Frontal cortex (tissue), 4 donors: Measurements from ENCODE around the gene ADAMTS19. TPM values are rescaled to one million over a fixed set of nuclear protein-coding genes. Genes with fewer than 3 reads are reported as not detected.

Experiments
- DNase-seq, 2 donors: peaks; one replicate each; pipeline ENCODE4 v3.0.0; 2012; ENCODE audit warnings: low spot score in 2 of 2
- FAIRE-seq: peaks from 2 replicates; lab custom pipeline; 2012; peaks lifted over from hg19 to GRCh38; lab: Jason Lieb, UNC
- total RNA-seq: library from RNA; depleted of rRNA; stranded (reverse); fragments of >200 nt; gene quantifications from one replicate; pipeline ENCODE4 v1.2.3, GENCODE V29; 2014
- donor health status: control.
- donor health status: control.
- donor health status: control.

The ADAMTS19 gene
- total RNA-seq, 1 donor from 2014 or later, result 6.5 TPM

GRCh38 chr5:129658801-129659200 is 198.7 kb downstream of the ADAMTS19 start:
- DNase-seq (no peak), FAIRE-seq (no peak)

DNA sequence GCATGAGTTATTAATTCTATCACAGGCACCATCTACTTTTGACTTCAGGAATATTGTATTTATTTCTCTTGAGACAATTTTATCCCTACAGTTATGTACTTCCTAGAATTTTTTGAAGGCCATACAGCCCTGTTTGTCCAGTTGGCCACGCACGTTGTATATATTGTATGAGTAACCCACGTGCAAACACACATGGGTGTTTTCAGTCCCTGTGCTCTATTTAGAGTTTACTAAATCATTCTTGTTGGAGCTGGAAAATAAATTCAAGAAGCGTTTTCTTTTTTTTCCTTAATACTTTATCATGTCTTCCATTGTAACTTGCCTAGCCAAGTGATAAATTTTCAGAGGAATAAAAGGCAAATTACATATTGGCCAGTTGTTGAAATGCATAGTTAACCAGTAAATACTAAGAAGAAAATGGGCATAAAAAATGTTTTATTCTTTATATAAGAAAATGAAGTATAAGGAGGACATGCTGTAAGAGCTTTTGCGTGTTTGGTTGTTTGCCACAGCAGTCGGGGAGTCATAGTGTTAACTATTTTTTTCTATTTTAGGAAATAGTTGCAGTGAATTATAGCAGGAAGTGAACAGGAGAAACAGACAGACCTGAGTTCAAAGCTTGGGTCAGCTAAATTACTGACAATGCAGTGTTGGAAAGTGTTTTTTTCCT is 201.4 kb downstream of the ADAMTS19 start:
- no peak for DNase-seq
- FAIRE-seq, result no peak

- FAIRE-seq (no peak), DNase-seq (no peak)
These were observed 204.3 kb downstream of the ADAMTS19 start for GRCh38 chr5:129664336-129664937.

DNA sequence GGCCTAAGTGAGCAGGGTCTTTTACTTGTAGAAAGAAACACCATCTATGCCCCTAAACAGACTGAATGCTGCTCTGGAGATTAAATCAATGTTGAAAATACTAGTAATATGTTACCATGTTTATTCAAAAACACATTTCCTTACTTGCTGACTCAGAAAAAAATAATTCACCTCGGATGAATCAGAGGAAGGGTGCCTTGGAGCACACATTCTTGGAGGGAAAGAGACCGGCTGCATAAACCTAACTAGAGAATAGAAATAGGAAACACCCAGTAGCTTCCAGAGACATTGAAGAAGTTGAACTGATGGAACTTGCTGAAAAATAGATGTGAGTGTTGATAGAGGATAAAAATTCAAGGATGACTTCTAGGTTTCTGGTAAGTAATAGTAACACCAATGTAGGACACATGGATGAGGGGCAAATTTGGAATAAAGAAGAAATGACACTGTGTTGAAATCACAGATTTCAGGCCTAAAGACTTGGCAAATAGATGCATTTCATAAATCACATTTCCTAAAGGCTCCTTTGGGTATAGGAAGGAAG is 210.9 kb downstream of the ADAMTS19 start:
- DNase-seq (no peak), FAIRE-seq (no peak)

- DNase-seq (no peak), FAIRE-seq (no peak)
These were observed 211.9 kb downstream of the ADAMTS19 start for GRCh38 chr5:129672006-129672405.

DNA sequence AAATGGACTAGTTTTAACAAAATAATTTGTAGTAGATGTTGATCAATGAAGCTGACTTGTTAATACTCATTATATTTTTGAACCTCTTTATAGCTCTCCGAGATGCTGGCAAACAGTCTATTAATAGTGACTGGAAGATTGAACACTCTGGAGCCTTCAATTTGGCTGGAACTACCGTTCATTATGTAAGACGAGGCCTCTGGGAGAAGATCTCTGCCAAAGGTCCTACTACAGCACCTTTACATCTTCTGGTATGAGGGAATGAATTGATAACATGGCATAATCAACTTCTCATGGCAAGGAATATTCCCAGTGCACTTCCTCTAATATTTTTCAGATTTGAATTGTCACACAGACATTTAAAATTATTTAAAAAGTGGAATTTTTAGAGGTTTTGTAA is 219.6 kb downstream of the ADAMTS19 start:
- no peak for FAIRE-seq
- DNase-seq, result no peak

GRCh38 chr5:129687941-129688340 is 227.8 kb downstream of the ADAMTS19 start:
- no peak for FAIRE-seq
- DNase-seq, result no peak

DNA sequence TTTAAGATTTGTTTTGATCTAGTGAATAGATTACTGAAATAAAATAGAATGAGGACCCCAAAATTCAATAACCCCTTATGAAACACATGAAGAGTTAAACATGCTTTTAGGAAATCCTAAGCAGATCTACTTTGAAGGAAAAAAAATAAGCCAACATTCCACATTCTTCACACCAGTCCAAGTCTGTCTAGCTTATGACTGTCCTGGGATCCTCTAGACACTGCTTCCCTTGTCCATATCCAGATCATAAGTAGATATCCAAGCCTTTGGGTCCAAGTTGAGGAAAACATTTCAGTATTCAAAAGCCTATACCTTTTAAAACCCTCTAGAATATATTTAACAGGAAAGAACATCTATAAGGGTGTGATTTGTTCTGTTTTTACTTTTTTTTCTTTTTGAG is 228.9 kb downstream of the ADAMTS19 start:
- FAIRE-seq, result no peak

GRCh38 chr5:129691220-129691619 is 231.1 kb downstream of the ADAMTS19 start:
- FAIRE-seq, result no peak
- no peak for DNase-seq

More for the DNA sequence above, 228.9 kb downstream of the ADAMTS19 start:
- DNase-seq, result no peak

DNA sequence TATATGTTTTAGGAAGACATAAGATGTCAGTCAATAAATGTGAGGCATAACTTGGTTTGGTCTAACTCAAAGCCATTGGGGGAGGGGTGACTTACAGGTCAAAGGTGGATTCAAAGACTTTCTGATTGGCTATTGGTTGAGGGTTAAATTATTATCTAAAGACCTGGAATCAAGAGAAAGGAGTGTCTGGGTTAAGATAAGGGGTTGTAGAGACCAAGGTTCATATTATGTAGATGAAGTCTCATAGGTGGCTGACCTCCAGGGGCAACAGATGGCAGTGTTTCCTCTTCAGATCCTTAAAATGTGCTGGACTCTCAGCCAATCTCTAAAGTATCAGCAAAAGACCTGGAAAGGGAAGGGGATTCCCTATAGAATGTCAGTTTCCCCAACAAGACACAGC is 236.5 kb downstream of the ADAMTS19 start:
- FAIRE-seq (no peak), DNase-seq (no peak)

DNA sequence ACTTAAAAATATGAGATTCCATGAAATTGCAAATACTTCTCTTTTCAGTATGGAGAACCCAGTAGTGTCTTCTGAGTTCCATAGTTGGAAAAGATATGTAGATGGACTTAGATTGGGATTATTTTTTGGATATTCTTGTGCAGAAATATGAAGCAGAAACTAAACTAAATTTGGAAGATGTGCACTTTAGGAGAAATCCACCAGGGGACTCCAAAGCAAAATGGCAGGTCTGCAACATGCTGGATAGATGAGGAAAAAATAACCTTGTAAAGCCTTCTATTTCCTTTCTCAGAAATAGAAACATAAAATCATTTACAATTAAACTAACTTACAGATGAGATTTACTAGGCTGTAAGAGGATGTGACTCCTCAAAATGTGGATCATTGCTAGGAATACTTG is 238.6 kb downstream of the ADAMTS19 start:
- FAIRE-seq, result no peak
- no peak for DNase-seq

DNA sequence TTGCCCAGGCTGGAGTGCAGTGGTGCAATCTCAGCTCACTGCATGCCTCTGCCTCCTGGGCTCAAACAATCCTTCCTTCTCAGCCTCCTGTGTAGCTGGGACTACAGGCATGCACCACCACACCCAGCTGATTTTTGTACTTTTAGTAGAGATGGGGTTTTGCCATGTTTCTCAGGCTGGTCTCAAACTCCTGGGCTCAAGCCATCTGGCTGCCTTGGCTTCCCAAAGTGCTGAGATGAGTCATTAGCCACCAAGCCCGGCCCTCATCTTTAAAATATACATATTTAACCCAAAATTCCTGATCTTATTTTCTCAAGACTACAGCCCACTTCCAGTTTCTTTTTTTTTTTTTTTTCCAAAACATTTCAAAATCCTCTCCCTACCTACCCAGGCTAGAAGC is 256.1 kb downstream of the ADAMTS19 start:
- DNase-seq (no peak), FAIRE-seq (no peak)

GRCh38 chr5:129716651-129717050 is 256.6 kb downstream of the ADAMTS19 start:
- FAIRE-seq, result no peak
- DNase-seq, result no peak

DNA sequence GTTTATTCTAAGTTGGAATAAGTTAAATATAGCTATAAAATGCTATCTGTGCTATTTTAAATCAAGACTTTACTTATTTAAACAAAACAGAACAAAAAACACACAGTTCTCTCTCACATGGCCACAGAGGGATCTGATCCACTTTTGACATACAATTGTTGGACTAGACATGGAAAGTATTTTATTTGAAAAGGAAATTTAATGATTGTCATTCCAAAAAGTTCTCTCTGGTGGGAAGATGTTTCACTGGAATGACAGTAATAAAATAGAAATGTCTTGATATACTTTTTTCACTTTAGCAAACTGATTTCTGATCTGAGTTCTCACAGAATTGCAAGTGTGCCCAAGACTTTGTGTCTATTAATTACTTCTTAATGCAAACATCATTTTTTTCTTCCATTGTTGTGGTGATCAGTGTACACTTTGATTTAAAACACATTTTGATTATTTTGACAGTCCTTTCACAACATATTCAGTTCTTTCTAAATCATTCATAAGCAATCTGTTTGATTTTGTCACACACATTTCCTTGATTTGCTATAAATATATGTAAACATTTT is 257.7 kb downstream of the ADAMTS19 start:
- DNase-seq (no peak), FAIRE-seq (no peak)

DNA sequence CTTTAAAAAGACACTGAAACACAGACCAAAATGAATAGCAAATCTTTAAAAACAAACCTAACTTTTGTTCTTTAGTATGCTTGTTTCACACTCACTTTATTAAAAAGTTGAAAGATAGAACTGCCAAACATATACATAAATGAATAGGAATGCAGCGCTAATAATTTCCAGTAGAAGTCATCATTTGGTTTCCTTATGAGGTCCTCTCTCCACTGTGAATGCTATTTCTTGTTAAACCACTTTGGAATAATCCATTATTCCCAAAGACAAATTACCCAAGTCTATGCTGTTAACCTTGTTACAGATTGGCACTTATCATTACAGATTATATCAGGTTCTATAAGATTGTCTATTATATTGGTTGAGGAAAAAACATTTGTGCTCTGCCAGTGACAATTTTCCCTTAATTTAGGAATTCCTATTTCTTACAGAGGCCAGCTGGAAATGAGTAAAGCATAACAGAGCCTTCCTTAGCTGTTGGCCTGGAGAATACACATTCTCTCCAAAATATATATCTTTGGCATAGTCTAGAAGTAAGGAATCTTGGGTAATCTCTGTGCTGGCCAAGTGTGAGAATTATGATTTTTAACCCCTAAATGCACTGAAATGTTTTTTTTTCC is 258.5 kb downstream of the ADAMTS19 start:
- DNase-seq (no peak), FAIRE-seq (no peak)

DNA sequence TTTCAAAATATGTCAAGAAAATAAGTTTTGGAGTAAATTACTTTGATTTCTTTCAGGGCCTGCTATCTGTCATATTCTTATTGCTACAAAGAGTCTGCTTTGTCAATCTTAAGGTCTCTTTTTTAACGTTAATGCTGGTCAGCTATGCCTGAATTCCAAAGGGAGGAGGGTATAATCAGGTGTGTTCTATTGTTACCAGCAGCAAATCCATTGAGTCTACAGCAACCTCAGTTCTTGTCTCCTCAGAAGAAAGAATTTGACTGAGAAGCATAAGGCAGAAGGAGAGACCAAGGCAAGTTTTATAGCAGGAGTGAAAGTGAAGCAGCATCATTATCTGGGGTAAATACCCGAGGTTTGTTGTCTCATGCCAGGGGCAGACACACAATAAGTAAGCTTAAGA is 264.1 kb downstream of the ADAMTS19 start:
- no peak for FAIRE-seq
- no peak for DNase-seq

GRCh38 chr5:129724647-129725046 is 264.5 kb downstream of the ADAMTS19 start:
- FAIRE-seq, result no peak
- no peak for DNase-seq

GRCh38 chr5:129739773-129740172 is 279.7 kb downstream of the ADAMTS19 start:
- no peak for FAIRE-seq
- DNase-seq, result no peak

GRCh38 chr5:129743541-129744187 is 283.6 kb downstream of the ADAMTS19 start:
- DNase-seq, result no peak
- FAIRE-seq, result no peak

DNA sequence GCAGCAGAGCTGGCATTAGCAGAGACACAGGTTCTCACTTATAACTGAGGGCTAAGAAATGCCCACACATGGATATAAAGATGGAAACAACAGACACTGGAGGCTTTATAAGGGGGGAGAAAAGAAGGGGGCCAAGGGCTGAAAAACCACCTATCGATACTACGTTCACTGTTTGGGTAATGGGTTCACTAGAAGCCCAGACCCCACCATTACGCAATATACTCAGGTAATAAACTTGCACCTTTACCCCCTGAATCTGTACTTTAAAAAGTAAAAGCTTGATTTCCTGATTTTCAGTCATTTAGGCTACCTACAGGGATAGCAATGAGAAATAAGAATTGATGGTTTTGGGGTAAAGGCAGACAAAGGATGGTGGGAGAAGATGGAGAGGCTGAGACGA is 285.9 kb downstream of the ADAMTS19 start:
- FAIRE-seq (no peak), DNase-seq (no peak)
